HepG2 (cell line): ENCODE measurements around the gene CNTF. TPM values are rescaled to one million over a fixed set of nuclear protein-coding genes. Genes with fewer than 3 reads are reported as not detected.
A peak's percentile ranks its signal among the peaks of the same experiment; 100 is the strongest.

ENCODE experiments used
- ATM ChIP-seq: fragments of 450-650 bp; IDR thresholded peaks from 2 replicates; pipeline ENCODE4 v1.7.1; 2017; ENCODE audit warnings: mild to moderate bottlenecking, borderline replicate concordance
- CHD4 ChIP-seq: fragments of 200-600 bp; sonication (generic); IDR thresholded peaks from 2 replicates; pipeline ENCODE4 v1.7.0; 2017; ENCODE audit warnings: mild to moderate bottlenecking, low read length, borderline replicate concordance
- GABPA ChIP-seq, 2 experiments: IDR thresholded peaks; 2 replicates each; pipeline ENCODE4 v1.6.1; 2011 to 2016; ENCODE audit warnings: low read depth in 2 of 2, low read length in 1 of 2, missing biosample characterization in 1 of 2, missing genetic modification characterization in 1 of 2
- REST ChIP-seq, 2 experiments: IDR thresholded peaks; 2 replicates each; pipeline ENCODE4 v1.6.1; 2011 to 2012; ENCODE audit warnings: low read length in 2 of 2, borderline replicate concordance in 1 of 2, low read depth in 1 of 2, mild to moderate bottlenecking in 1 of 2, moderate library complexity in 1 of 2
- SNRNP70 ChIP-seq: fragments of 200-400 bp; formaldehyde crosslinking; IDR thresholded peaks from 2 replicates; pipeline ENCODE4 v1.6.1; 2017; ENCODE audit warnings: mild to moderate bottlenecking, low read depth, low read length, moderate library complexity
- STAG1 ChIP-seq: sonication (generic); formaldehyde crosslinking; IDR thresholded peaks from 2 replicates; pipeline ENCODE4 v1.4.0; 2020; ENCODE audit warnings: missing genetic modification reagents
- TARDBP ChIP-seq: sonication (generic); formaldehyde crosslinking; IDR thresholded peaks from 2 replicates; pipeline ENCODE4 v1.8.0; 2022; ENCODE audit warnings: mild to moderate bottlenecking, missing genetic modification reagents
- ZNF704 ChIP-seq: sonication (generic); formaldehyde crosslinking; IDR thresholded peaks from 2 replicates; pipeline ENCODE4 v1.8.1; 2023; ENCODE audit warnings: mild to moderate bottlenecking, inconsistent platforms, moderate library complexity, missing genetic modification reagents, borderline replicate concordance
- ZNF816 ChIP-seq: sonication (generic); formaldehyde crosslinking; IDR thresholded peaks from 2 replicates; pipeline ENCODE4 v1.8.0; 2022; ENCODE audit warnings: missing genetic modification reagents, mild to moderate bottlenecking, borderline replicate concordance
- polyA plus RNA-seq, 8 experiments: library from polyadenylated mRNA; depleted of rRNA in 3 of 8; stranded (reverse) in 7 of 8; unstranded in 1 of 8; fragments of >200 nt; fragmentation: Illumina TruSeq in 4 of 8; extraction: Trizol in 4 of 8; gene quantifications; 2 replicates each; pipeline versions ENCODE4 v1.2.1 to v1.2.3, GENCODE V29; 2011 to 2016; ENCODE audit warnings: low read depth in 4 of 8, missing spikeins in 1 of 8, mixed read lengths in 1 of 8; ENCODE audit not compliant: insufficient read depth in 1 of 8
- total RNA-seq, 5 experiments: library from RNA; depleted of rRNA; stranded (reverse); fragments of >200 nt; fragmentation: Illumina TruSeq; extraction: Trizol; gene quantifications; 2 replicates each; pipeline ENCODE4 v1.2.3, GENCODE V29; 2016; ENCODE audit warnings: low read depth in 1 of 5
- TF ChIP-seq, protein P1 (sequence below): IDR thresholded peaks from 2 replicates; pipeline ENCODE4 v1.6.1; 2016; ENCODE audit warnings: low read depth, missing genetic modification reagents, missing compliant biosample characterization
- TF ChIP-seq, protein P2 (sequence below): sonication (generic); formaldehyde crosslinking; IDR thresholded peaks from 2 replicates; pipeline ENCODE4 v1.4.0; 2020; ENCODE audit warnings: mild to moderate bottlenecking, missing genetic modification reagents
- TF ChIP-seq, protein P3 (sequence below): sonication (generic); formaldehyde crosslinking; IDR thresholded peaks from 2 replicates; pipeline ENCODE4 v1.5.1; 2020; ENCODE audit warnings: missing genetic modification reagents, mild to moderate bottlenecking, borderline replicate concordance

The CNTF gene
- total and polyA plus RNA-seq, 2 of the 13 experiments (the other 11 are each of a cell fraction or from before 2014, with no cell fraction given), result 0.51 to 2.3 TPM

GRCh38 chr11:58578136-58578634 lies 44.3 kb upstream of the CNTF start (continued):
- TF ChIP-seq TARDBP (CRISPR knock-in tag) (no peak; the same call in 1 of the 2 replicates), STAG1 (CRISPR knock-in tag) (no peak), ZNF704 (CRISPR knock-in tag) (no peak), GABPA (IDR thresholded peaks at IDR 0.05; ENCODE audit: low read depth, low read length) (peak; percentile 80), GABPA (CRISPR knock-in tag; IDR thresholded peaks at IDR 0.05; ENCODE audit: low read depth) (peak; percentile 98), CHD4 (no peak), ATM (no peak), REST (IDR thresholded peaks at IDR 0.05; ENCODE audit: borderline replicate concordance in 1 of 2, low read depth in 1 of 2, low read length in 2 of 2) (no peak), SNRNP70 (no peak), ZNF816 (CRISPR knock-in tag) (no peak)
- TF ChIP-seq, protein P1, sequence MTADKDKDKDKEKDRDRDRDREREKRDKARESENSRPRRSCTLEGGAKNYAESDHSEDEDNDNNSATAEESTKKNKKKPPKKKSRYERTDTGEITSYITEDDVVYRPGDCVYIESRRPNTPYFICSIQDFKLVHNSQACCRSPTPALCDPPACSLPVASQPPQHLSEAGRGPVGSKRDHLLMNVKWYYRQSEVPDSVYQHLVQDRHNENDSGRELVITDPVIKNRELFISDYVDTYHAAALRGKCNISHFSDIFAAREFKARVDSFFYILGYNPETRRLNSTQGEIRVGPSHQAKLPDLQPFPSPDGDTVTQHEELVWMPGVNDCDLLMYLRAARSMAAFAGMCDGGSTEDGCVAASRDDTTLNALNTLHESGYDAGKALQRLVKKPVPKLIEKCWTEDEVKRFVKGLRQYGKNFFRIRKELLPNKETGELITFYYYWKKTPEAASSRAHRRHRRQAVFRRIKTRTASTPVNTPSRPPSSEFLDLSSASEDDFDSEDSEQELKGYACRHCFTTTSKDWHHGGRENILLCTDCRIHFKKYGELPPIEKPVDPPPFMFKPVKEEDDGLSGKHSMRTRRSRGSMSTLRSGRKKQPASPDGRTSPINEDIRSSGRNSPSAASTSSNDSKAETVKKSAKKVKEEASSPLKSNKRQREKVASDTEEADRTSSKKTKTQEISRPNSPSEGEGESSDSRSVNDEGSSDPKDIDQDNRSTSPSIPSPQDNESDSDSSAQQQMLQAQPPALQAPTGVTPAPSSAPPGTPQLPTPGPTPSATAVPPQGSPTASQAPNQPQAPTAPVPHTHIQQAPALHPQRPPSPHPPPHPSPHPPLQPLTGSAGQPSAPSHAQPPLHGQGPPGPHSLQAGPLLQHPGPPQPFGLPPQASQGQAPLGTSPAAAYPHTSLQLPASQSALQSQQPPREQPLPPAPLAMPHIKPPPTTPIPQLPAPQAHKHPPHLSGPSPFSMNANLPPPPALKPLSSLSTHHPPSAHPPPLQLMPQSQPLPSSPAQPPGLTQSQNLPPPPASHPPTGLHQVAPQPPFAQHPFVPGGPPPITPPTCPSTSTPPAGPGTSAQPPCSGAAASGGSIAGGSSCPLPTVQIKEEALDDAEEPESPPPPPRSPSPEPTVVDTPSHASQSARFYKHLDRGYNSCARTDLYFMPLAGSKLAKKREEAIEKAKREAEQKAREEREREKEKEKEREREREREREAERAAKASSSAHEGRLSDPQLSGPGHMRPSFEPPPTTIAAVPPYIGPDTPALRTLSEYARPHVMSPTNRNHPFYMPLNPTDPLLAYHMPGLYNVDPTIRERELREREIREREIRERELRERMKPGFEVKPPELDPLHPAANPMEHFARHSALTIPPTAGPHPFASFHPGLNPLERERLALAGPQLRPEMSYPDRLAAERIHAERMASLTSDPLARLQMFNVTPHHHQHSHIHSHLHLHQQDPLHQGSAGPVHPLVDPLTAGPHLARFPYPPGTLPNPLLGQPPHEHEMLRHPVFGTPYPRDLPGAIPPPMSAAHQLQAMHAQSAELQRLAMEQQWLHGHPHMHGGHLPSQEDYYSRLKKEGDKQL (CRISPR knock-in tag), result no peak
- TF ChIP-seq, protein P2, sequence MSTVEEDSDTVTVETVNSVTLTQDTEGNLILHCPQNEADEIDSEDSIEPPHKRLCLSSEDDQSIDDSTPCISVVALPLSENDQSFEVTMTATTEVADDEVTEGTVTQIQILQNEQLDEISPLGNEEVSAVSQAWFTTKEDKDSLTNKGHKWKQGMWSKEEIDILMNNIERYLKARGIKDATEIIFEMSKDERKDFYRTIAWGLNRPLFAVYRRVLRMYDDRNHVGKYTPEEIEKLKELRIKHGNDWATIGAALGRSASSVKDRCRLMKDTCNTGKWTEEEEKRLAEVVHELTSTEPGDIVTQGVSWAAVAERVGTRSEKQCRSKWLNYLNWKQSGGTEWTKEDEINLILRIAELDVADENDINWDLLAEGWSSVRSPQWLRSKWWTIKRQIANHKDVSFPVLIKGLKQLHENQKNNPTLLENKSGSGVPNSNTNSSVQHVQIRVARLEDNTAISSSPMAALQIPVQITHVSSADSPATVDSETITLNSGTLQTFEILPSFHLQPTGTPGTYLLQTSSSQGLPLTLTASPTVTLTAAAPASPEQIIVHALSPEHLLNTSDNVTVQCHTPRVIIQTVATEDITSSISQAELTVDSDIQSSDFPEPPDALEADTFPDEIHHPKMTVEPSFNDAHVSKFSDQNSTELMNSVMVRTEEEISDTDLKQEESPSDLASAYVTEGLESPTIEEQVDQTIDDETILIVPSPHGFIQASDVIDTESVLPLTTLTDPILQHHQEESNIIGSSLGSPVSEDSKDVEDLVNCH, result no peak
- TF ChIP-seq, protein P3, sequence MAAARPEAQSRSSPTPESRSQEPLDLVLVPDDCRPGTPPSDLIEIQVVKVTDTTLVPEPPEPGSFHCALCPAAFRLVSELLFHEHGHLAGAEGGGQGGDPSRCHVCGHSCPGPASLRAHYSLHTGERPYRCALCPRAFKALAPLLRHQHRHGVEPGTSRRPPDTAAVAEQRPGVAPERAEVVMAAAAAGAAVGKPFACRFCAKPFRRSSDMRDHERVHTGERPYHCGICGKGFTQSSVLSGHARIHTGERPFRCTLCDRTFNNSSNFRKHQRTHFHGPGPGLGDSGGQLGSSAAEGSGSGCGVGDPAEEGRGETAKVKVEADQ (CRISPR knock-in tag), result no peak
